Activated CD8-positive, alpha-beta T cell treated with anti-CD3 and anti-CD28 coated beads for 36 hours (primary cell): ENCODE data around the gene FAM149B1. TPM values are rescaled to one million over a fixed set of nuclear protein-coding genes. Genes with fewer than 3 reads are reported as not detected.

Experiments used
- ATAC-seq: fragments of 200-7000 bp; cut with Tn5 transposase; one replicate; pipeline ENCODE4 v1.10.0; 2021; ENCODE audit warnings: mild to moderate bottlenecking, moderate library complexity
- CTCF ChIA-PET: fragments of 350-600 bp; sonication (Branson Sonifier 250); formaldehyde crosslinking; loops from one replicate; lab custom pipeline; 2021; ENCODE audit warnings: antibody characterized with exemption; lab: Charles Lee
- POLR2A ChIA-PET: fragments of 350-600 bp; sonication (Branson Sonifier 250); formaldehyde crosslinking; loops from one replicate; lab custom pipeline; 2021; ENCODE audit warnings: antibody characterized with exemption; lab: Charles Lee
- DNase-seq: peaks from one replicate; pipeline ENCODE4 v3.0.0-alpha.2; 2020
- H3K27ac Mint-ChIP-seq: one replicate; pipeline ENCODE4 v1.8.0; 2021; ENCODE audit warnings: mild to moderate bottlenecking, mixed read lengths
- H3K27me3 Mint-ChIP-seq: one replicate; pipeline ENCODE4 v1.8.0; 2021; ENCODE audit warnings: mixed read lengths
- H3K36me3 Mint-ChIP-seq: one replicate; pipeline ENCODE4 v1.8.0; 2021; ENCODE audit warnings: low read depth, mixed read lengths
- H3K4me1 Mint-ChIP-seq: one replicate; pipeline ENCODE4 v1.8.0; 2021; ENCODE audit warnings: low read depth, mixed read lengths
- H3K4me3 Mint-ChIP-seq: one replicate; pipeline ENCODE4 v1.8.0; 2021; ENCODE audit warnings: mild to moderate bottlenecking, moderate library complexity, mixed read lengths
- H3K9me3 Mint-ChIP-seq: one replicate; pipeline ENCODE4 v1.8.0; 2021; ENCODE audit warnings: mixed read lengths
- intact Hi-C: fragments of 100-400 bp; cut with micrococcal nuclease; formaldehyde crosslinking; loops from one replicate; pipeline ENCODE4 v1.10.0; 2022
- total RNA-seq, 2 experiments: library from RNA; stranded (reverse); gene quantifications; one replicate each; pipeline ENCODE4 v1.2.3, GENCODE V29; 2021
- TF ChIP-seq, protein P1 (sequence below): fragments of 200-600 bp; IDR thresholded peaks from one replicate; pipeline ENCODE4 v1.8.0; 2022; ENCODE audit warnings: antibody characterized with exemption, mild to moderate bottlenecking

FAM149B1 gene
- total RNA-seq, 2 experiments from 2014 or later: 13.0 to 13.3 TPM

- Mint-ChIP-seq H3K27me3 (no peaks in the 10 kb centered on the region), H3K4me3 (no peak overlapping the region), H3K36me3 (peaks cover 23% of the 10 kb centered on the region), H3K9me3 (no peaks in the 10 kb centered on the region), H3K4me1 (no peaks in the 10 kb centered on the region), H3K27ac (no peak overlapping the region)
- TF ChIP-seq, protein P1, sequence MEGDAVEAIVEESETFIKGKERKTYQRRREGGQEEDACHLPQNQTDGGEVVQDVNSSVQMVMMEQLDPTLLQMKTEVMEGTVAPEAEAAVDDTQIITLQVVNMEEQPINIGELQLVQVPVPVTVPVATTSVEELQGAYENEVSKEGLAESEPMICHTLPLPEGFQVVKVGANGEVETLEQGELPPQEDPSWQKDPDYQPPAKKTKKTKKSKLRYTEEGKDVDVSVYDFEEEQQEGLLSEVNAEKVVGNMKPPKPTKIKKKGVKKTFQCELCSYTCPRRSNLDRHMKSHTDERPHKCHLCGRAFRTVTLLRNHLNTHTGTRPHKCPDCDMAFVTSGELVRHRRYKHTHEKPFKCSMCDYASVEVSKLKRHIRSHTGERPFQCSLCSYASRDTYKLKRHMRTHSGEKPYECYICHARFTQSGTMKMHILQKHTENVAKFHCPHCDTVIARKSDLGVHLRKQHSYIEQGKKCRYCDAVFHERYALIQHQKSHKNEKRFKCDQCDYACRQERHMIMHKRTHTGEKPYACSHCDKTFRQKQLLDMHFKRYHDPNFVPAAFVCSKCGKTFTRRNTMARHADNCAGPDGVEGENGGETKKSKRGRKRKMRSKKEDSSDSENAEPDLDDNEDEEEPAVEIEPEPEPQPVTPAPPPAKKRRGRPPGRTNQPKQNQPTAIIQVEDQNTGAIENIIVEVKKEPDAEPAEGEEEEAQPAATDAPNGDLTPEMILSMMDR: no peak
- intact Hi-C loops: no loop called here
- ATAC-seq (no peak), DNase-seq (no peak)
- CTCF ChIA-PET: no interaction called here
- POLR2A ChIA-PET: interaction anchor here (0.9 to 1.4 kb wide), 3 partner anchors 9 to 18 kb away, joined by 3 to 4 read pairs (median 3); partner anchors contain the start of gene MRPS16
Observed at GRCh38 chr10:73234695-73235094, 66.8 kb downstream of the FAM149B1 start.

DNA sequence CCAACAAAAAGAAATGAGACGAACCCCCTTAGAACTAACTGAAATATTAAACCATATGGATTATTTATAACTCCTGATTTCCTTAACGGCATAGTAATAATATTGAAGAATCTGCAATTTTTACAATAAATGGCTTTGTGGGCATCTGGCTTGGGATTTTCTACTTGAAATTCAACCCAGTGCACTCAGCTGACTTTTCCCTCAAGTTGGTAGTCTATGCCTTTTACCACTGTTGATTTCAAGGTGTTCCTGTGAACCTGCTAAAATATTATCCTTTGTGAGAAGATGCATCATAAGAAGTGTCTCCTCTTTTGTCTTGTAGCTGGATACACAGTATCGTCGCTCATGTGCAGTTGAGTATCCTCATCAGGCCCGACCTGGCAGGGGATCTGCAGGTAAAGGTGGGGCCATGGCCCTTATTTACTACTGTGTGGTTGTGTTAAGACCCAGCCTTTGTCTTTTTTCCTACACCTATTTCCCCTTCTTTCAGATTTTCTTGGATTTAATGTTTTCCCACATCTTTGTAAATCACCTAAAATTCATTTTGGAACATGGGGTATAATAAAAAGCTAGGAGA, 71.2 kb downstream of the FAM149B1 start:
- ChIA-PET CTCF (interaction anchor here (1.0 to 1.5 kb wide), 3 partner anchors 17 to 142 kb away, joined by 3 to 4 read pairs (median 3); no protein-coding TSS in a partner anchor), POLR2A (interaction anchor here (0.7 to 6.3 kb wide), 5 partner anchors 7 to 170 kb away, joined by 3 to 33 read pairs (median 4); partner anchors contain the start of genes DNAJC9 and MRPS16)
- Mint-ChIP-seq H3K9me3 (no peaks in the 10 kb centered on the region), H3K4me1 (peaks cover 12% of the 10 kb centered on the region), H3K27ac (no peak overlapping the region), H3K36me3 (peaks cover 48% of the 10 kb centered on the region), H3K27me3 (no peaks in the 10 kb centered on the region), H3K4me3 (no peak overlapping the region)
- intact Hi-C loops: no loop called here
- no peak for DNase-seq
- ATAC-seq: no peak
- TF ChIP-seq, protein P1: no peak

- CTCF ChIA-PET: no interaction called here
- Mint-ChIP-seq H3K36me3 (peaks cover 52% of the 10 kb centered on the region), H3K4me3 (no peak overlapping the region), H3K9me3 (no peaks in the 10 kb centered on the region), H3K4me1 (peaks cover 21% of the 10 kb centered on the region), H3K27ac (no peak overlapping the region), H3K27me3 (no peaks in the 10 kb centered on the region)
- intact Hi-C loops: loop anchor here (10.0 kb wide), 1 partner anchor 255 kb away; the partner anchor contains the start of gene PPP3CB
- DNase-seq (no peak), ATAC-seq (no peak)
- TF ChIP-seq, protein P1: no peak
- POLR2A ChIA-PET: interaction anchor here (1.3 to 6.3 kb wide), 3 partner anchors 10 to 14 kb away, joined by 3 to 33 read pairs (median 4); partner anchors contain the start of gene MRPS16
Observed at GRCh38 chr10:73239908-73240307, 72.0 kb downstream of the FAM149B1 start.

DNA sequence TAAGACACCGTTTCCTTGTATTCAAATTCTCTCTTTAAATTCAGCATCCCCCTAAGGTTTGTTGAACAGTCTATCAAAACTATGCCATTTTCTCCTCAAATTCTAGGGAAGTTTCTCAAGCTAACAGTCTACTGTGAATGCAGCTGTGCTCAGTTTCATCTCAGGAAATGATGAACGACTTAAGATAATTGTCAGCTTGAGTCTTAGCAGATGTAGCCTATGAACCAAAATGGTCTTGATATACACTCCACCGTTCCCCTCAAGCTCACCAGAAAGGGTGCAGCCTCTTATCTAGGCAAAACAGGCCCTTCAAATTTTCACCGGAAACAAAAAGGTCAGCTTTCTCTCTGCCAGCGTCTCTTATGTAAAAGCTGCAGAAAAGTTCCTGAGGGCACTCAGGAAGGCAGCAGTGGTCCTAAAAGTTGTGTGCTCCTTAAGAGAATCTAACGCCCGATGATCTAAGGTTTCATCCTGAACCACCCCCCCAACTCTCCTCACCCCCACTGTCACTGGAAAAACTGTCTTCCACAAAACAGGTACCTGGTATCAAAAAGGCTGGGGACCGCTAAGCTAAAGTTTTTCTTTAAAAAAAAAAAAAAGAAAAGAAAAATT, 77.1 kb downstream of the FAM149B1 start:
- Mint-ChIP-seq H3K27me3 (no peaks in the 10 kb centered on the region), H3K9me3 (no peaks in the 10 kb centered on the region), H3K36me3 (peaks cover 81% of the 10 kb centered on the region), H3K4me1 (peaks cover 47% of the 10 kb centered on the region), H3K4me3 (peak overlapping the region; percentile 100), H3K27ac (peak overlapping the region; percentile 70)
- DNase-seq (no peak), ATAC-seq (no peak)
- ChIA-PET CTCF (interaction anchor here (0.6 kb wide), 1 partner anchor 149 kb away, joined by 3 read pairs; no protein-coding TSS in a partner anchor), POLR2A (interaction anchor here (0.6 to 3.4 kb wide), 6 partner anchors 7 to 166 kb away, joined by 3 to 22 read pairs (median 3); no protein-coding TSS in a partner anchor)
- TF ChIP-seq, protein P1: no peak
- intact Hi-C loops: loop anchor here (10.0 kb wide), 1 partner anchor 250 kb away; the partner anchor contains the start of gene PPP3CB
